DND-41 (cell line): ENCODE results near the gene C1orf122.

Experiments
- ATAC-seq: fragments of 200-7000 bp; cut with Tn5 transposase; 3 replicates; pipeline ENCODE4 v1.9.1; 2021; ENCODE audit warnings: low read depth; ENCODE audit not compliant: insufficient read depth
- DNase-seq: peaks from one replicate; pipeline ENCODE4 v3.0.0-alpha.2; 2020
- H2AFZ ChIP-seq: 2 replicates; pipeline ENCODE4 v1.6.0; 2012; ENCODE audit warnings: low read depth, low read length
- H3K27ac ChIP-seq: 2 replicates; pipeline ENCODE4 v1.5.1; 2012; ENCODE audit warnings: low read length, inconsistent platforms
- H3K27me3 ChIP-seq: fragments of 200-600 bp; sonication (generic); 2 replicates; pipeline ENCODE4 v1.6.0; 2012; ENCODE audit warnings: low read length, mild to moderate bottlenecking, inconsistent platforms; ENCODE audit not compliant: insufficient read depth, poor library complexity
- H3K36me3 ChIP-seq: 2 replicates; pipeline ENCODE4 v1.5.1; 2012; ENCODE audit warnings: low read length, inconsistent platforms; ENCODE audit not compliant: insufficient read depth
- H3K4me1 ChIP-seq: 2 replicates; pipeline ENCODE4 v1.5.1; 2012; ENCODE audit warnings: mild to moderate bottlenecking, low read length; ENCODE audit not compliant: insufficient read depth
- H3K4me2 ChIP-seq: 2 replicates; pipeline ENCODE4 v1.6.0; 2012; ENCODE audit warnings: mild to moderate bottlenecking, moderate library complexity, low read length, inconsistent platforms; ENCODE audit not compliant: insufficient read depth
- H3K4me3 ChIP-seq, 2 experiments: fragments of 200-600 bp in 1 of 2; shearing (Covaris generic) in 1 of 2; 2 replicates each; pipeline ENCODE4 v1.5.1; 2012 to 2016; ENCODE audit warnings: inconsistent platforms in 2 of 2, low read length in 2 of 2, mild to moderate bottlenecking in 2 of 2, low read depth in 1 of 2, moderate library complexity in 1 of 2
- H3K79me2 ChIP-seq: 2 replicates; pipeline ENCODE4 v1.6.0; 2012; ENCODE audit warnings: low read length, inconsistent platforms; ENCODE audit not compliant: insufficient read depth
- H3K9ac ChIP-seq: 2 replicates; pipeline ENCODE4 v1.6.0; 2012; ENCODE audit warnings: low read depth, mild to moderate bottlenecking, inconsistent platforms, low read length, moderate library complexity
- H3K9me3 ChIP-seq: 2 replicates; pipeline ENCODE4 v1.5.1; 2012; ENCODE audit warnings: low read length, moderate library complexity, mild to moderate bottlenecking, inconsistent platforms; ENCODE audit not compliant: insufficient read depth, severe bottlenecking
- H4K20me1 ChIP-seq: 2 replicates; pipeline ENCODE4 v1.6.0; 2012; ENCODE audit warnings: low read length; ENCODE audit not compliant: insufficient read depth
- CTCF ChIP-seq: IDR thresholded peaks from 2 replicates; pipeline ENCODE4 v1.5.1; 2012; ENCODE audit warnings: borderline replicate concordance, low read length, moderate library complexity, mild to moderate bottlenecking; ENCODE audit not compliant: poor library complexity, severe bottlenecking; ENCODE audit errors: extremely low read depth
- EZH2 ChIP-seq: IDR thresholded peaks from 3 replicates; pipeline ENCODE4 v1.6.1; 2012; ENCODE audit warnings: borderline replicate concordance, low read depth, mild to moderate bottlenecking, moderate library complexity, low read length, inconsistent platforms; ENCODE audit not compliant: severe bottlenecking

C1orf122 gene

GRCh38 chr1:37853157-37853556 lies 45.6 kb downstream of the C1orf122 start:
- Histone ChIP-seq H3K4me3 (no peak overlapping the region), H2AFZ (no peak overlapping the region), H3K27me3 (no peaks in the 10 kb centered on the region), H3K36me3 (peaks cover 31% of the 10 kb centered on the region), H3K9me3 (no peaks in the 10 kb centered on the region), H3K9ac (no peak overlapping the region), H3K4me1 (peaks cover 23% of the 10 kb centered on the region), H3K4me2 (no peak overlapping the region), H3K79me2 (peaks cover 83% of the 10 kb centered on the region), H4K20me1 (peaks cover 21% of the 10 kb centered on the region; the same call in 1 of the 2 replicates), H3K27ac (no peak overlapping the region)
- TF ChIP-seq CTCF (no peak), EZH2 (no peak)
- ATAC-seq: no peak
- DNase-seq: no peak

- Histone ChIP-seq H3K79me2 (peaks cover 83% of the 10 kb centered on the region), H3K4me1 (peaks cover 29% of the 10 kb centered on the region), H3K9ac (no peak overlapping the region), H3K36me3 (peaks cover 31% of the 10 kb centered on the region), H3K4me2 (0 out of 2 replicates have a peak overlapping the region, but pooled peaks have one; percentile 2), H4K20me1 (peaks cover 20% of the 10 kb centered on the region; the same call in 1 of the 2 replicates), H2AFZ (no peak overlapping the region), H3K9me3 (no peaks in the 10 kb centered on the region), H3K27me3 (no peaks in the 10 kb centered on the region), H3K27ac (no peak overlapping the region), H3K4me3 (no peak overlapping the region)
- ATAC-seq (no peak), DNase-seq (no peak)
- TF ChIP-seq EZH2 (no peak), CTCF (no peak)
Observed at GRCh38 chr1:37854406-37854805, 46.8 kb downstream of the C1orf122 start.
